Astrocyte (in vitro differentiated cells and primary cell): ENCODE results near the gene MGMT. TPM values are rescaled to one million over a fixed set of nuclear protein-coding genes. Genes with fewer than 3 reads are reported as not detected.

ENCODE experiments used
- DNase-seq: peaks from one replicate; pipeline ENCODE4 v3.0.0-alpha.2; 2010; ENCODE audit warnings: low read depth
- FAIRE-seq: peaks from 2 replicates; lab custom pipeline; 2011; peaks lifted over from hg19 to GRCh38; lab: Jason Lieb, UNC
- H2AFZ ChIP-seq: 2 replicates; pipeline ENCODE4 v1.6.0; 2012; ENCODE audit warnings: low read depth, low read length, inconsistent platforms
- H3K27ac ChIP-seq: 2 replicates; pipeline ENCODE4 v1.5.1; 2011; ENCODE audit warnings: low read depth, low read length, inconsistent platforms
- H3K27me3 ChIP-seq: 2 replicates; pipeline ENCODE4 v1.6.0; 2011; ENCODE audit warnings: low read length, inconsistent platforms; ENCODE audit not compliant: insufficient read depth
- H3K36me3 ChIP-seq: 2 replicates; pipeline ENCODE4 v1.5.1; 2011; ENCODE audit warnings: low read length, inconsistent platforms; ENCODE audit not compliant: insufficient read depth
- H3K4me1 ChIP-seq: 2 replicates; pipeline ENCODE4 v1.5.1; 2011; ENCODE audit warnings: low read length, inconsistent platforms; ENCODE audit not compliant: insufficient read depth
- H3K4me2 ChIP-seq: 2 replicates; pipeline ENCODE4 v1.6.0; 2012; ENCODE audit warnings: low read length, inconsistent platforms
- H3K4me3 ChIP-seq: 2 replicates; pipeline ENCODE4 v1.5.1; 2011; ENCODE audit warnings: low read depth, mild to moderate bottlenecking, low read length, inconsistent platforms; ENCODE audit not compliant: insufficient read depth
- H3K79me2 ChIP-seq: 2 replicates; pipeline ENCODE4 v1.6.0; 2012; ENCODE audit warnings: mild to moderate bottlenecking, low read length, inconsistent platforms; ENCODE audit not compliant: insufficient read depth
- H3K9ac ChIP-seq: 2 replicates; pipeline ENCODE4 v1.6.0; 2012; ENCODE audit warnings: mild to moderate bottlenecking, low read length, inconsistent platforms
- H3K9me3 ChIP-seq: 2 replicates; pipeline ENCODE4 v1.5.1; 2012; ENCODE audit warnings: low read depth, mild to moderate bottlenecking, low read length, inconsistent platforms; ENCODE audit not compliant: insufficient read depth
- H4K20me1 ChIP-seq: 2 replicates; pipeline ENCODE4 v1.6.0; 2012; ENCODE audit warnings: low read length, inconsistent platforms; ENCODE audit not compliant: insufficient read depth
- H3K27ac Mint-ChIP-seq: one replicate; pipeline ENCODE4 v1.8.0; 2021; ENCODE audit warnings: mild to moderate bottlenecking, mixed read lengths; ENCODE audit not compliant: unreplicated experiment
- H3K27me3 Mint-ChIP-seq: one replicate; pipeline ENCODE4 v1.8.0; 2021; ENCODE audit warnings: low read depth, mixed read lengths; ENCODE audit not compliant: unreplicated experiment
- H3K36me3 Mint-ChIP-seq: one replicate; pipeline ENCODE4 v1.8.0; 2021; ENCODE audit warnings: low read depth, mixed read lengths; ENCODE audit not compliant: unreplicated experiment
- H3K4me1 Mint-ChIP-seq: one replicate; pipeline ENCODE4 v1.8.0; 2021; ENCODE audit warnings: low read depth, mixed read lengths; ENCODE audit not compliant: unreplicated experiment
- H3K4me3 Mint-ChIP-seq: one replicate; pipeline ENCODE4 v1.8.0; 2021; ENCODE audit warnings: mild to moderate bottlenecking, moderate library complexity, mixed read lengths; ENCODE audit not compliant: unreplicated experiment
- H3K9me3 Mint-ChIP-seq: one replicate; pipeline ENCODE4 v1.8.0; 2021; ENCODE audit warnings: mild to moderate bottlenecking, mixed read lengths; ENCODE audit not compliant: unreplicated experiment
- EZH2 ChIP-seq: IDR thresholded peaks from 2 replicates; pipeline ENCODE4 v1.6.1; 2012; ENCODE audit warnings: mild to moderate bottlenecking, low read length, inconsistent platforms; ENCODE audit not compliant: insufficient read depth
- total RNA-seq: library from RNA; stranded (reverse); gene quantifications from 2 replicates; pipeline ENCODE4 v1.2.1, GENCODE V29; 2021
- TF ChIP-seq, protein P1 (sequence below): IDR thresholded peaks from 2 replicates; pipeline ENCODE4 v1.5.1; 2011; ENCODE audit warnings: low read depth, mild to moderate bottlenecking, inconsistent platforms, low read length, moderate library complexity; ENCODE audit not compliant: insufficient read depth

Gene MGMT
- total RNA-seq, 1 donor from 2014 or later: 9.5 TPM

DNA sequence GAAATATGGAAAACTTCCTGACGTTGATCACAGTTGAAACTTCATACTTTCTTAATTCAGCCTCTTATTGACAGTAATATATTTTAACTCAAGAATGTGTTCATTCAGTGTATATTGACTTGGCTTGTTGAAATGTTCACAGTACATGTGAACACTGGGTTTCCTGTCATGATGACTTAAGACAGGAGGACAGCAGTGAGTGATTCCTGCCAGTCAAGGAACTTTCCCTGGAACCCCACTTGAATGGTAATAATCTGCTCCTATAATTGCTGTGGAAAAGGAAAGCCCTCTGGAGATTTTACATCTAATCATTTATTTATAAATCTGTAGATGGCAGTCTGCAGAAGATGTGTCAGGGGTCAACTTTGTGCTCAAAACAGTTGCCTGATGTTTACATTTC lies 216.5 kb downstream of the MGMT start:
- no peak overlapping the region for H3K4me3 Mint-ChIP-seq
- no peaks in the 10 kb centered on the region for H3K4me1 Mint-ChIP-seq
- Histone ChIP-seq H2AFZ (no peak overlapping the region), H3K27me3 (no peaks in the 10 kb centered on the region), H3K36me3 (no peaks in the 10 kb centered on the region), H3K4me3 (no peak overlapping the region), H3K9ac (no peak overlapping the region), H4K20me1 (no peaks in the 10 kb centered on the region), H3K4me2 (no peak overlapping the region), H3K79me2 (no peaks in the 10 kb centered on the region), H3K27ac (no peak overlapping the region), H3K9me3 (peaks cover 2% of the 10 kb centered on the region), H3K4me1 (no peaks in the 10 kb centered on the region)
- no peak overlapping the region for H3K27ac Mint-ChIP-seq
- H3K36me3 Mint-ChIP-seq: peaks cover 4% of the 10 kb centered on the region
- TF ChIP-seq EZH2: no peak
- TF ChIP-seq, protein P1, sequence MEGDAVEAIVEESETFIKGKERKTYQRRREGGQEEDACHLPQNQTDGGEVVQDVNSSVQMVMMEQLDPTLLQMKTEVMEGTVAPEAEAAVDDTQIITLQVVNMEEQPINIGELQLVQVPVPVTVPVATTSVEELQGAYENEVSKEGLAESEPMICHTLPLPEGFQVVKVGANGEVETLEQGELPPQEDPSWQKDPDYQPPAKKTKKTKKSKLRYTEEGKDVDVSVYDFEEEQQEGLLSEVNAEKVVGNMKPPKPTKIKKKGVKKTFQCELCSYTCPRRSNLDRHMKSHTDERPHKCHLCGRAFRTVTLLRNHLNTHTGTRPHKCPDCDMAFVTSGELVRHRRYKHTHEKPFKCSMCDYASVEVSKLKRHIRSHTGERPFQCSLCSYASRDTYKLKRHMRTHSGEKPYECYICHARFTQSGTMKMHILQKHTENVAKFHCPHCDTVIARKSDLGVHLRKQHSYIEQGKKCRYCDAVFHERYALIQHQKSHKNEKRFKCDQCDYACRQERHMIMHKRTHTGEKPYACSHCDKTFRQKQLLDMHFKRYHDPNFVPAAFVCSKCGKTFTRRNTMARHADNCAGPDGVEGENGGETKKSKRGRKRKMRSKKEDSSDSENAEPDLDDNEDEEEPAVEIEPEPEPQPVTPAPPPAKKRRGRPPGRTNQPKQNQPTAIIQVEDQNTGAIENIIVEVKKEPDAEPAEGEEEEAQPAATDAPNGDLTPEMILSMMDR: no peak
- FAIRE-seq (no peak), DNase-seq (no peak)
- H3K9me3 Mint-ChIP-seq: no peaks in the 10 kb centered on the region
- H3K27me3 Mint-ChIP-seq: no peaks in the 10 kb centered on the region

DNA sequence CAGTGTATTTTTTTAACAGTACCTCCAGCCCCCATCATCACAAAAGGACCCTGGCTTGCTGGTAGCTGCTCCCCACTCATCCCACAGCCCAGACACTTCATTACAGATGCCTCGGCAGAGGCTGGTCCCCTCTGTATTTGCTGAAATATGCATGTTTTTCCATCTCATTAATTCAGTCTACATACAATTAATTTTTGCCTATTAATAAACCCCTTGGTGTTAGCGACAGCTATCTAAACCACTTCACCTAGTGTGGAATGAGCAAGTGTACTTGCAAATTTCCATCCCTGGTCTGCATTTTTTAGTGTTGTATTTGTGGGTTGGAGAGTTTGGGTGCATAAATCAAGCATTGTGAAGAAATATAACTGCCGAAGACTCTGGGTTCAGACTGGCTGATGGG lies 216.9 kb downstream of the MGMT start:
- H3K27me3 Mint-ChIP-seq: no peaks in the 10 kb centered on the region
- DNase-seq (no peak), FAIRE-seq (no peak)
- H3K9me3 Mint-ChIP-seq: no peaks in the 10 kb centered on the region
- no peak overlapping the region for H3K27ac Mint-ChIP-seq
- H3K36me3 Mint-ChIP-seq: peaks cover 4% of the 10 kb centered on the region
- Histone ChIP-seq H3K9ac (no peak overlapping the region), H3K27me3 (no peaks in the 10 kb centered on the region), H2AFZ (no peak overlapping the region), H3K4me1 (no peaks in the 10 kb centered on the region), H3K27ac (no peak overlapping the region), H3K79me2 (no peaks in the 10 kb centered on the region), H3K4me3 (no peak overlapping the region), H3K4me2 (no peak overlapping the region), H3K36me3 (no peaks in the 10 kb centered on the region), H3K9me3 (peaks cover 2% of the 10 kb centered on the region), H4K20me1 (no peaks in the 10 kb centered on the region)
- no peaks in the 10 kb centered on the region for H3K4me1 Mint-ChIP-seq
- no peak for TF ChIP-seq EZH2
- TF ChIP-seq, protein P1: no peak
- no peak overlapping the region for H3K4me3 Mint-ChIP-seq

DNA sequence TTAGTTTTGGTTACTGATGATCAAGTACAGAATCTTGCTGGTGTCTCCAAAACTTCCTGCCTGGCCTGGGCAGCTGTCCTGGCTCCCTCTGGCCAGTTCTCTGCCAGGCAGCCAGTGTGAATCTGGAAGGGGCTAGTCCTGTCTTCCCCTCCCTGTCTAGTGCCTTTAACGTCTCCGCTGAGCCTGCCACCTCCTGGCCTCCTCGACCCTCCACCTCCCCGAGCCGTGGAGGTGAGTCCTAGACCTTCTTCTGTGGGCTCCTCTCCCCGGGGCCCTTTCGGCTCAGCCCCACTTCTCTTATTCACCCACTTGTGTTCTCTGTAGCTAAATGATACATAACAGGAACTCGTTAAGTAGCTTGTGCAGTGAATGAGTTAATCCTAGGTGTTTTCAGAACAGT lies 218.2 kb downstream of the MGMT start:
- H3K9me3 Mint-ChIP-seq: no peaks in the 10 kb centered on the region
- H3K27ac ChIP-seq: no peak overlapping the region
- H3K27ac Mint-ChIP-seq: no peak overlapping the region

More for the DNA sequence above, 218.2 kb downstream of the MGMT start:
- FAIRE-seq: no peak
- H3K4me2 ChIP-seq: no peak overlapping the region
- peaks cover 2% of the 10 kb centered on the region for H3K9me3 ChIP-seq
- no peaks in the 10 kb centered on the region for H3K36me3 ChIP-seq
- no peaks in the 10 kb centered on the region for H3K4me1 ChIP-seq
- H4K20me1 ChIP-seq: no peaks in the 10 kb centered on the region
- H2AFZ ChIP-seq: no peak overlapping the region
- no peak overlapping the region for H3K4me3 ChIP-seq
- H3K9ac ChIP-seq: no peak overlapping the region
- TF ChIP-seq, protein P1: no peak
- no peak for TF ChIP-seq EZH2
- H3K27me3 ChIP-seq: no peaks in the 10 kb centered on the region
- Mint-ChIP-seq H3K4me3 (no peak overlapping the region), H3K36me3 (no peaks in the 10 kb centered on the region), H3K4me1 (no peaks in the 10 kb centered on the region), H3K27me3 (no peaks in the 10 kb centered on the region)
- H3K79me2 ChIP-seq: no peaks in the 10 kb centered on the region
- no peak for DNase-seq
